CD4-positive, alpha-beta T cell treated with Interleukin-4 for 4 hours (primary cell): Measurements from ENCODE around the gene XKR7.
A peak's percentile ranks its signal among the peaks of the same experiment; 100 is the strongest.

Experiments
- DNase-seq: peaks from one replicate; pipeline ENCODE4 v3.0.0-alpha.2; 2020

XKR7 gene

DNA sequence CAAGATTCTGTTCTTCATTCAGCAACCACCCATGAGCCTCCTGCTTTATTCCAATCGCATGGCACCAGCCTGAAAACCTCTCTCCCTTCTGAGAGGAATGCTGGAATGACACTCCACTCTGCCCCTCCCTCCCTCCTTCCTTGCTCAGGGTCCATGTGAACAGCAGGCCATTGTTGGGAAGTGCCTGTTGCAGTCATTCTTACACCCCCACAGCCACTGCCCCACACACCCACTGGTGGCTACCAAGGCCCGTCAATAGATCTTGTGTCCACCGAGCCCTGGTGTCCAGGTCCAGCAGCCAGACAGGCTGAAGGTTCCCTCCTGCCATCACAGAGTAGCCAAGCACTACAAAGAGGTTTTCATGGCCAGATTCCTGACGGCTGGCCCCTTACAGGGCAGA lies 22.6 kb upstream of the XKR7 start:
- DNase-seq = no peak

DNA sequence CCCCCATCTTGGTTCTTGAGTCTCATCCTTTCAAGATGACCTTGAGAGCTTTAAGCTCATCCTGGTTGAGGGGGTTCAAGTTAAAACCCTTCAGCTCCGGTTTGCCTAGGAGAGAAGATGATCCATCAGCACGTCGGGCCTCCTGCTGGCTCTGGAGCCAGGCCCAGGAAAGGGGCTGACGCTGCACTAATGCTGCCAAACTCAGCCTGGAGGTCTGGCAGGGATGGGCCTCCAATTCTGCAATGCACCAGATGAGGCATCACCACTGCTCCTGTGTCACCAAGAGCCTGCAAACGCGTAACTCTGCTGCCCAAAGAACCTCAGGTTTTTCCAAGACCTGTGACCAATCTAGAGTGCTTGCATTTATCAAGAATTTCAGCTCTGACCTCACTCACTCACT lies 22.2 kb upstream of the XKR7 start:
- DNase-seq = no peak

- no peak for DNase-seq
Observed at GRCh38 chr20:31948008-31948407, 19.9 kb upstream of the XKR7 start.

DNA sequence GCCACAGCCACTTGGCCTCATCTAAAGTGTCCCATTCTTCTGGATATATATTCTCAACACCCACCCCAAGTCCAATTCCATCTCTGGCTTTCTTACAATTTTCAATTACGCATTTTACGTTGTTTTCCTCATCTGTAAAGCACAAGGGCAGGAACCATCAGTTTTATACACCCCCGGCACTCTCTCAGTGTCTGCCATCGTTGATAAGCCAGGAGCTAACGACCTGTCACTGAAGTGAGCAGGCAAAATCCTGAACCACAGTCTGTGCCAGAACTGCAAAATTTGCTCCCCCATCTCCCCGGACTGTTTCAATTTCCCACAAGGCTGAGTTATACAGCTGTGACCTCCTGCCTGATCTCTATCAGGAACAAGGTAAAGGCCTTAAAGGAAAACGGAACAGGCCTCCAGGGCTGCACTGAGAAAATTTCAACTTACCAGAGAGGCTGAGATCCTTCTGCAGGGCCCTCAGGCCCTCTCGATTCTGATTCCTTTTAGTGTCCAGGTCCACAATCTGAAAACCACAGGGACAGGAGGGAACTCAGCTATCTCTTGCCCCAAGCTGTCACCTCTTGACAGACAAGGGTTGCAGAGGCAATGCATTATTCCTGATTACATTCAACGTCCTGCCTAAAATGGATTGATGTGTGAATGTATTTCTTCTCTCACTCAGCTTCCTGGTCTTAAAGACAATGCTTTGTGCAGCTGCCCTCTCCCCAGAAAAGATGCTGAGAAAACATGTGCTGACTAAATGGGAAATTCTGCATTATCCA lies 17.9 kb upstream of the XKR7 start:
- no peak for DNase-seq

GRCh38 chr20:31951203-31951529 lies 16.8 kb upstream of the XKR7 start:
- no peak for DNase-seq

GRCh38 chr20:31951530-31952453 lies 16.2 kb upstream of the XKR7 start, which contains the start of gene PDRG1:
Gene PDRG1 (minus strand): TSS chr20:31952046. CDS start chr20:31951961, 85 bp downstream.
- peak; percentile 91 for DNase-seq

- no peak for DNase-seq
Observed at GRCh38 chr20:31953556-31954148, 14.3 kb upstream of the XKR7 start.

DNA sequence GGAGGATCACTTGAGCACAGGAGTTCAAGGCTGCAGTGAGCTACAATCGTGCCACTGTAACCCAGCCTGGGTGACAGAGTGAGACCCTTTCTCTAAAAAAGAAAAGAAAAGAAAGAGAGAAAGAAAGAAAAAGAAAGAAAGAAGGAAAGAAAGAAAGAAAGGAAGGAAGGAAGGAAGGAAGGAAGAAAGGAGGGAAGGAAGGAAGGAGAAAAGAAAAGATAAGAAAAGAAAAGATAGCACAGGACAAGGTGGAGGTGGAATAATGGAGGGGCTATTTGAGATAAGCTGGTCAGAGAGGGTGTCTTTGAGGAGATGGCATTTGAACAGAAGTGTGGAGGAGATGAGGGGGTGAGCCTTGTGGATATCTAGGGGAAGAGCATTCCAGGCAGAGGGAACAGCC lies 13.5 kb upstream of the XKR7 start:
- DNase-seq = no peak

GRCh38 chr20:31956556-31957526 lies 11.1 kb upstream of the XKR7 start:
- DNase-seq = no peak

- DNase-seq = no peak
Observed at GRCh38 chr20:31962761-31963160, 5.2 kb upstream of the XKR7 start.

DNA sequence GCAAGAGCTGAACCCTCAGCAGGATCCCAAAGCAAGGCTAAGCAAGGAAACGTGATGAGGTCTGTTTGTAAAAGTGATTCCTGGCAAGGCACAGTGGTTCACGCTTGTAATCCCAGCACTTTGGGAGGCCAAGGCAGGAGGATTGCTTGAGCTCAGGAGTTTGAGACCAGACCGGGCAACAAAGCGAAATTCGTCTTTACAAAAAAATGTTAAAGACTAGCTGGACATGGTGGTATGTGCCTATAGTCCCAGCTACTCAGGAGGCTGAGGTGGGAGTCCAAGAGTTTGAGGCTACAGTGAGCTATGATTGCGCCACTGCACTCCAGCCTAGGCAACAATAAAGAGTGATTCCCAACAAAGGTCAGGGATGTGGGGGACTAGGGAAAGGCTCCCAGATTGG lies 4.1 kb upstream of the XKR7 start:
- DNase-seq = no peak

GRCh38 chr20:31966991-31967655 lies 828 bp upstream of the XKR7 start:
- no peak for DNase-seq

GRCh38 chr20:31968291-31969126 lies 558 bp downstream of the XKR7 start:
- DNase-seq = peak; percentile 61

GRCh38 chr20:31969991-31970390 lies 2.0 kb downstream of the XKR7 start:
- DNase-seq = no peak

DNA sequence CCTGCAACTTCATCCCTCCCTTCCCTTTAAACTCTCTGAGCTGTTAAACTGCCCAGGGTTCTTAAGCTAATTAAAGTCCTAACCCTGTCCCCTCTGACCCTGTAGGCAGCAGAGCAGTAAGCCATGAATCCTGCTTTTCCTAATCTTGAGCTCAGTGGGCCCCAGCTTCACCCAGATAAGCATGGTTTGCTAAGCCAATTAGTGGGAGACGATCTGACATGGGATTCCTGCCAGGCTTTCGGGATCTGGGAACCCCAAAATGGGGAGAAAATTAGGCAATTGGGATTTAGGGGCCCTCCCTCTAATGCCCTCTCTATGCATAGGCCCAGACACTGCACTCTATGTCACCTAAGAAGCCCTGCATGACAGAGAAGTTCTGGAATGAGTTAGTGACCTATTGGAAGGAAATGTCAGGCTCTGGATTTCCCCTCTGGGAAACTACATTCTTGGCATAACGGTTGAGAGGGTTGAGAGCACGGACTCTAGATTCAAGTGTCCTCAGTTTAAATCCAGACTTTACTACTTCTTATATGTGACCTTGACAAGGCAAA lies 4.6 kb downstream of the XKR7 start:
- DNase-seq = no peak

GRCh38 chr20:31974296-31974695 lies 6.3 kb downstream of the XKR7 start:
- DNase-seq = no peak

- DNase-seq = no peak
Observed at GRCh38 chr20:31974951-31975487, 7.1 kb downstream of the XKR7 start.

DNA sequence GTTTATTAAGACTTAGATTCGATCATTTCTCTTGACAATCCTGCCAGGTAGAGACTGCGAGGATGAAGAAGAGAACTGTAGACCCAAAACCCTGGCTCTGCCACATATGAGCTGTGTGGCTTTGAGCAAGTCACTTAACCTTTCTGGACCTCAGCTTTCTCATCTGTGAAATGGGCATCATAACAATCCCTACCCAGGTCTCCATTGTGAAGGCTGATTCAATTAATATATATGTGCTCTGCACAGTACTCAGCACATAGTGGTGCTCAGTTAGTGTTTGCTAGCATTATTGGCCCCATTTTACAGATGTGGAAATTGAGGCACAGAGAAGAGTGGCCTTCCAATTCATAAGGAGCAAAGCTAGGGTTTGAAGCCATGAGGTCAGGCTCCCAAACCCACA lies 7.9 kb downstream of the XKR7 start:
- no peak for DNase-seq

GRCh38 chr20:31977080-31977479 lies 9.1 kb downstream of the XKR7 start:
- no peak for DNase-seq

- DNase-seq = no peak
Observed at GRCh38 chr20:31979713-31980426, 11.9 kb downstream of the XKR7 start.
